ENCODE measurements around the gene HCCS. TPM values are rescaled to one million over a fixed set of nuclear protein-coding genes. Genes with fewer than 3 reads are reported as not detected.
"Not testable (repeated sequence)": the region's sequence is repeated elsewhere in the genome, so short reads cannot be mapped to it uniquely, and the experiment has no call there.

Gene HCCS
- total RNA-seq, 1 donor from 2014 or later = 17.9 TPM

- Mint-ChIP-seq H3K9me3 (peaks cover 8% of the 10 kb centered on the region), H3K27me3 (ENCODE audit: low read depth) (no peaks in the 10 kb centered on the region), H3K4me3 (no peak overlapping the region), H3K36me3 (peaks cover 1% of the 10 kb centered on the region), H3K27ac (no peak overlapping the region), H3K4me1 (peaks cover 10% of the 10 kb centered on the region)
- no peak for DNase-seq (ENCODE audit: low spot score in 2 of 2, unreplicated experiment in 2 of 2)
- TF ChIP-seq CTCF (IDR thresholded peaks at IDR 0.05; ENCODE audit: unreplicated experiment) = no peak
Measured at GRCh38 chrX:11109968-11110367, 1.2 kb upstream of the HCCS start.

DNA sequence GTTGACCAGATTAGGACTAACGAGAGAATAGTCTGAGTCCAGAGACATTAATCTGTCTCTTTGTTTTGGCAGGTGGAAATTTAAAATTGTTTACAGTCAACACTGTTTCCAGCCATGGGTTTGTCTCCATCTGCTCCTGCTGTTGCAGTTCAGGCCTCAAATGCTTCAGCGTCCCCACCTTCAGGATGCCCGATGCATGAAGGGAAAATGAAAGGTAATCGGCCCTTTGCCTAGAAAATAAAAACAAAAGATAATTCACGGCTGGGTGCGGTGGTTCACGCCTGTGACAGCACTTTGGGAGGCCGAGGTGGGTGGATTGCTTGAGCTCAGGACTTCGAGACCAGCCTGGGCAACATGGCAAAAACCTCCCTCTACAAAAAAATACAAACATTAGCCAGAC lies 815 bp downstream of the HCCS start:
- peak overlapping the region; percentile 88 for H3K4me3 Mint-ChIP-seq
- peaks cover 8% of the 10 kb centered on the region for H3K9me3 Mint-ChIP-seq
- H3K27ac Mint-ChIP-seq = peak overlapping the region; percentile 96
- H3K36me3 Mint-ChIP-seq = peaks cover 6% of the 10 kb centered on the region
- no peak for TF ChIP-seq CTCF (IDR thresholded peaks at IDR 0.05; ENCODE audit: unreplicated experiment)
- DNase-seq (ENCODE audit: low spot score in 2 of 2, unreplicated experiment in 2 of 2) = no peak
- H3K27me3 Mint-ChIP-seq (ENCODE audit: low read depth) = no peaks in the 10 kb centered on the region
- peaks cover 10% of the 10 kb centered on the region for H3K4me1 Mint-ChIP-seq

GRCh38 chrX:11113731-11114130 lies 2.6 kb downstream of the HCCS start:
- no peak for DNase-seq (ENCODE audit: low spot score in 2 of 2, unreplicated experiment in 2 of 2)
- Mint-ChIP-seq H3K9me3 (peaks cover 5% of the 10 kb centered on the region), H3K27ac (peak overlapping the region; percentile 50), H3K4me3 (no peak overlapping the region), H3K27me3 (ENCODE audit: low read depth) (no peaks in the 10 kb centered on the region), H3K4me1 (peaks cover 10% of the 10 kb centered on the region), H3K36me3 (peaks cover 8% of the 10 kb centered on the region)
- no peak for TF ChIP-seq CTCF (IDR thresholded peaks at IDR 0.05; ENCODE audit: unreplicated experiment)

DNA sequence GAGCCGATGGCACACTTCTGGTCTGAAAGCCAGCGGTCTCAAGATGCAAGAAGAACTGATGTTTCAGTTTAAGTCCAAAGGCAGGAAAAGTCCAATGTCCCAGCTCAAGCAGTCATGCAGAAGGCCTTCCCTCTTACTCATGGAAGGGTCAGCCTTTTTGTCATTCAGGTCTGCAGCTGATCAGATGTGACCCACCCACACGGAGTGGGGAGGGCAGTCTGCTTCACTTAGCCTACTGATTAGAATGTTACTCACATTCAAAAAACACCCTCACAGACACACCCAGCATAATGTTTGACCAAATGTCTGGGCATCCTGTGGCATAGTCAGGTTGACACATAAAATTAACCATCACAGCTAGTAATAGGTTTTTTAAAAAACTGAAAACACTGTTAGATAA lies 6.6 kb downstream of the HCCS start:
- TF ChIP-seq CTCF (IDR thresholded peaks at IDR 0.05; ENCODE audit: unreplicated experiment) = no peak
- Mint-ChIP-seq H3K4me3 (no peak overlapping the region), H3K9me3 (peaks cover 14% of the 10 kb centered on the region), H3K27ac (no peak overlapping the region), H3K27me3 (ENCODE audit: low read depth) (no peaks in the 10 kb centered on the region), H3K4me1 (no peaks in the 10 kb centered on the region), H3K36me3 (peaks cover 20% of the 10 kb centered on the region)
- no peak for DNase-seq (ENCODE audit: low spot score in 2 of 2, unreplicated experiment in 2 of 2)

- no peak for DNase-seq (ENCODE audit: low spot score in 2 of 2, unreplicated experiment in 2 of 2)
- H3K9me3 Mint-ChIP-seq = peaks cover 14% of the 10 kb centered on the region
- H3K4me1 Mint-ChIP-seq = no peaks in the 10 kb centered on the region
- peaks cover 22% of the 10 kb centered on the region for H3K36me3 Mint-ChIP-seq
- no peak overlapping the region for H3K27ac Mint-ChIP-seq
- TF ChIP-seq CTCF (IDR thresholded peaks at IDR 0.05; ENCODE audit: unreplicated experiment) = no peak
- no peaks in the 10 kb centered on the region for H3K27me3 Mint-ChIP-seq (ENCODE audit: low read depth)
- H3K4me3 Mint-ChIP-seq = no peak overlapping the region
Measured at GRCh38 chrX:11119313-11119943, 8.3 kb downstream of the HCCS start.

DNA sequence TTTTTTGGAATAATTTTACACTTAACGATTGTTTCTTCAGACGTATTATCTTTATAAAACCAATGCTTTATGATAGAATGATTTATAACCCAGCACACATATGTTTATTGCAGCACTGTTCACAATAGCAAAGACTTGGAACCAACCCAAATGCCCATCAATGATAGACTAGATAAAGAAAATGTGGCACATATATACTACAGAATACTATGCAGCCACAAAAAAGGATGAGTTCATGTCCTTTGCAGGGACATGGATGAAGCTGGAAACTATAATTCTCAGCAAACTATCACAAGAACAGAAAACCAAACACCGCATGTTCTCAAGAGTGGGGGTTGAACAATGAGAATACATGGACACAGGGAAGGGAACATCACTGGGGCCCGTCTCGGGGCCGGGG lies 12.0 kb downstream of the HCCS start:
- not testable (repeated sequence) for H3K27ac Mint-ChIP-seq; DNase-seq (ENCODE audit: low spot score in 2 of 2, unreplicated experiment in 2 of 2); H3K4me3 Mint-ChIP-seq

More for the DNA sequence above, 12.0 kb downstream of the HCCS start:
- Mint-ChIP-seq H3K9me3 (peaks cover 14% of the 10 kb centered on the region), H3K36me3 (peaks cover 17% of the 10 kb centered on the region)
- not testable (repeated sequence) for H3K4me1 Mint-ChIP-seq; H3K27me3 Mint-ChIP-seq (ENCODE audit: low read depth)
